NCI-H1417 treated with DMSO at 0.1 percent for 48 hours (cell line): ENCODE data around the gene PDIA3.
"Not testable (repeated sequence)": the region's sequence is repeated elsewhere in the genome, so short reads cannot be mapped to it uniquely, and the experiment has no call there.

Experiments used
- DNase-seq: peaks from one replicate; lab custom pipeline; 2025; lab: John Stamatoyannopoulos, UW

The PDIA3 gene

DNA sequence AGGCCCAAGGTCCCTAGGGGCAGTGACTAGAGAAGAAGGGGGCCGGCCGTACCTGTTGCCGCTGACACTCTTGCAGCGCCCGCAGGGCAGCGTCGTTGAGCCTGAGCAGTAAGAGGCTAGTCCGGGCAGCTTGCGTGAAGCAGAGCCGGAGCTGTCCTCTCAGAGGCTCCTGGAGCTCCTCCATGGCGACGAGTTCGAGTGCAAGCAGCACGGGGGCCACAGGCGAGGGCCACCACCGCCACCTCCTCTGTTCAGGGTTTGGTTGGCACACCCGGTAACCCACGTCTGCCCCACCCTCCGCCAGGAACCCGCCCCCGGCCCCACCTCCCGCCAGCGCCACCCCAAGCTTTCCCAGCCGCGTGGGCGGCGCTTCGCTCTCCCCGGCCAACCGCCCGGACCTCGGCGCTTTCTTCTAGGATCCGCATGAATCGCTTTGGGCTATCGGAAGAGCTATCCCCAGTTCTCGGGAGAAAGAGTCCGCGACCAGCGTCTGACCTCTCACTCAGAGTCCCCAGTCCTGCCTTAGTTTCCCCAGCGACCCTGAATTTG lies 30.6 kb downstream of the PDIA3 start, which contains the start of gene ELL3:
Gene ELL3 (minus strand): TSS at position 249 of the 549 bp plus-strand sequence. CDS start 65 bp downstream, at position 184.
- no peak for DNase-seq

- DNase-seq = no peak
These were observed 31.2 kb downstream of the PDIA3 start for GRCh38 chr15:43777267-43777914.

DNA sequence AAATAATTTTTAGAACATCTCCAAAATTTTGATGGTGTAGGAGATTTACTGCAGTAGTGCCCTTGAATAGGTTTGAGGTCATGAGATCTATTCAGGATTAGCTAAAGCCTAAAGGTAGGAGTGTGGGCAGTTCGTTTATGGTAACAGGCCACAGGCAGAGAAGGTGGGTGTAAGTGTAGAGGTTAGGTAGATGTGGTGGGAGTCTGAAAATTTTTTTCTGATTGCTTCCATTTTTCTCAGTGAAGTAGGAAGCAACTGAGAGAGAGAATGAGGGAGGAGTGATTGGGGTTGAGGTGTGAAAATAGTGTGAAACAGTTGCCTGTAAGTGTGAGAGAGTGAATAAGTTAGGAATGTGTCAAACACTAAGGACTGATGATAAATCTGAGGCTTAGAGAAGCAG lies 32.8 kb downstream of the PDIA3 start:
- no peak for DNase-seq

DNA sequence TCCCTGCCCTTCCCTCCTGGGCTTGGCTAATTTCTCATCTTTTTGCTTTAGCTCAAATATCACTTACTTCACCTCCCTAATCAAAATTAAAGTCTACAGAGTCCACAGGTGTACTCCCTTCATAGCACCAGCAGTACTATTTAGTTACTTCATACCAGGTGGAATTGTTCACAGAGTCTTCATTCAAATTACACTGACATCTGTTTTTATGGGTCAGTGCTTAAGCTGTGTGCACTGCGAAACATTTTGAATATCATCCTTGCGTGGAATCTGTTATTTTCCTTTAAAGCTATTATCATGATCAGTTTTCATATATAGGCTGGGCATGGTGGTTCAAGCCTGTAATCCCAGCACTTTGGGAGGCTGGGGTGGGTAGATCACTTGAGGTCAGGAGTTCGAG lies 43.2 kb downstream of the PDIA3 start:
- no peak for DNase-seq

GRCh38 chr15:43791993-43792760 lies 45.9 kb downstream of the PDIA3 start, which contains the start of gene SERF2:
SERF2 (plus strand) TSS chr15:43792320; CDS start chr15:43792377, 57 bp downstream.
- peak; percentile 68 for DNase-seq

DNA sequence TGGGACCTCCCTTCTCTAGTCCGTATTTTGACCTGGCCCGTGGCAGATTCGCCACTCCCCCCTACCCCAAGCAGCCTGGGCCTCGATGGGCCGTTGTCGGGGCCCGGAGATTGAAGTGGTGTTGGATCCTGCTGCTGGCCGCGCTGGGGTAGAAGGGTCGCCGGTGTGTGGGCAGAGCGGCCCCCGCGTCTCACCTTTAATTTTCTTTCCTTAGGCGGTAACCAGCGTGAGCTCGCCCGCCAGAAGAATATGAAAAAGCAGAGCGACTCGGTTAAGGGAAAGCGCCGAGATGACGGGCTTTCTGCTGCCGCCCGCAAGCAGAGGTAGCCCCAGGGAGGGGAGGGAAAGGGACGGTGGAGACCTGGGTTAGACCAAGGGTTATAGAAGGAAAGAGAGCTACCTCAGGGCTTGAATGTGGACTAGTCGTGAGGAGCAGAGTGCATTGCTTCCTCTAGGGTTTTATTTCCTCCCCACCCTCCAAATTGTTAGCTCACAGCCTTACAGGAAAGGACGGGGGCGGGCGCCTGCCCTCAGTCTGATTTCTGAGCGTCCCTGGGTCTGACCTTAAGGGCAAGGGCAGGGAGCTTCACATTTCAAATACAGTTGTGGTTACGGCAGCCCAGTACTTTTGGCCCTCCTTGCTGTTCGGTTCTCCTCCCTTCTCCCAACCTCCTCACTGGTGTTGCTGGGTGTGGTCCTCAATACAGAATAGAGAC lies 46.7 kb downstream of the PDIA3 start:
- no peak for DNase-seq

DNA sequence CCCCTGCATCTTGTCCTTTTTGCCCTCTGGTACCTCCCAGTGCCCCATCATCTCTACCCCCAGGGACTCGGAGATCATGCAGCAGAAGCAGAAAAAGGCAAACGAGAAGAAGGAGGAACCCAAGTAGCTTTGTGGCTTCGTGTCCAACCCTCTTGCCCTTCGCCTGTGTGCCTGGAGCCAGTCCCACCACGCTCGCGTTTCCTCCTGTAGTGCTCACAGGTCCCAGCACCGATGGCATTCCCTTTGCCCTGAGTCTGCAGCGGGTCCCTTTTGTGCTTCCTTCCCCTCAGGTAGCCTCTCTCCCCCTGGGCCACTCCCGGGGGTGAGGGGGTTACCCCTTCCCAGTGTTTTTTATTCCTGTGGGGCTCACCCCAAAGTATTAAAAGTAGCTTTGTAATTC lies 47.4 kb downstream of the PDIA3 start:
- no peak for DNase-seq

- no peak for DNase-seq
These were observed 48.2 kb downstream of the PDIA3 start for GRCh38 chr15:43794269-43795037.

GRCh38 chr15:43795197-43795596 lies 49.0 kb downstream of the PDIA3 start:
- no peak for DNase-seq

DNA sequence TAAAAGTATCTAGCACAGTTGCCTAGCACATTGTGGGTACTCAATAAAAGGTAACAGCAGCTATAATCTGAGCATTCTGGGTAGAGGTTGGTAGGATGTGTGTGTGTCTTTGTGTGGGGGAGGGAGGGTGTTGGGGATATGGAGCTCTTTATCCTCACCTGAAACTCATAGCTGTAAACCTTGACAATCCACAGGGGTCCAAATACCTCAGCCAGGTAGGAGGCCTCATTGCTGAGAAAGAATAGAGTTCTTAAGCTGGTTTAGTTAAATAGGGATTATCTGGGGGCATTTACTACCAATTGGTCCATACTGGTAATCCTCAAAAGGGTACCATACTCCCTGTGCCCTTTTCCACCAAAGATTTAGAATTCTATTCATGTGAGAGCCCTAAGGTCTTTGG lies 49.8 kb downstream of the PDIA3 start:
- no peak for DNase-seq

GRCh38 chr15:43796566-43796965 lies 50.3 kb downstream of the PDIA3 start:
- no peak for DNase-seq

DNA sequence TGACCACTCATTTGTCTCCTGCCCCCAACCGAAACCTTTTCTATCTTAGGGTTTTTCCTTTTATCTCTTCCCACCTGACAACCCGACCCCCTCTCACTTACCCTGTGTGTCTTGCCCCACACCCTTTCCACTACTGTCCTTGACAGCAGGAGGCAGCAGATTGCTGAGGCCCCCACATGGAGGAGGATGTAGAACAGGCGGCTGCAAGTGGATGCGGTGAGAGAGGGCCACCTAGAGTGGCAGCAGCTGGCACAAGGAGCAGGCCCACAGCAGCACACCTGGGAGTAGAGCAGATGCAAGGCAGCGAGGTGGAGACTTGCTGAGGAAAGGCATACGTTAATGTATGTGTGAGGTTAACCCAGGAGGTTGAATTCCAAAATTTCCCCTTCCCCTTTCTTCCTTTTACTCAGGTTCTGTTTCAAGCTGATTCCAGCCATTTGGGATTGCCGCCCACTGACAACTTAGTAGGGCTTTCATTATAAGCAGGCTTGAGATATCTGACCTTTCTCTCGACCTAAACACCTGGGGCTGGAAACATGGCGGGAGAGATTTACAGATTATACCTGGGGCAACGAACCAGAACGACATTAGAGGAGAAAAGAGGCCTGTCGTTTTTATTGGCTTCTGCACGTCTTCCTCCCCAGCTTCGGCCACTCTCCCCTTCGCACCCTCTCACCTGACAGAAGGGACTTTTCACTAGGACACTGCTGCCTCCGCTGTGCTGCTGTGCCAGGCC lies 53.1 kb downstream of the PDIA3 start:
- DNase-seq = peak; percentile 16

GRCh38 chr15:43799945-43800285 lies 53.7 kb downstream of the PDIA3 start, which contains the start of gene SERINC4:
SERINC4 (minus strand) TSS chr15:43800220; CDS start chr15:43799986, 234 bp downstream.
- no peak for DNase-seq

- no peak for DNase-seq
These were observed 54.3 kb downstream of the PDIA3 start, which contains the start of gene HYPK for GRCh38 chr15:43800286-43801141. HYPK (plus strand) TSS chr15:43800599; CDS start chr15:43800623, 24 bp downstream.

GRCh38 chr15:43802676-43803075 lies 56.4 kb downstream of the PDIA3 start:
- DNase-seq = not testable (repeated sequence)

DNA sequence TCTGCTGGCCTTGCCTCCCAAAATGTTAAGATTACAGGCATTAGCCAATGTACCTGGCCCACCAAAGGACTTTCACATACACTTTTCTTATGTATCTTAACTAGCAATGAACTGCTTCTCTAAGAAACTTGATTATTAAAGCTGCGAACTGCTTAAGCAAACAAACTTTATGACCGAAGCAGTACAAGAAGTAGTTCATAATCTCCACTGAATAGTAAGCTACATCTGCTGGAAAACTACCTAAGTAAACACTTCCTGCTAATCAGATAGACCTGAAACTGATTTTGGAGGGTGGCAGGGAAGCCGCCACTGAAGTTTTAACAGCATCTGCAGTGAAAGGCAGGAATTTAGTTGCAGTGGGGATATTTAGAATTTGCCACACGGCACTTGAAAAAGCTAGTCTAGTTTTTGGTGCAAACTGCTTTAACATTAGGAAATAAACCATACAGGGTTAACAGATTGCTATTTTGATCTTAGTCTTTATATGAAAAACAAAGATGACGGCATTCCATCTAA lies 62.3 kb downstream of the PDIA3 start:
- no peak for DNase-seq

- no peak for DNase-seq
These were observed 62.9 kb downstream of the PDIA3 start for GRCh38 chr15:43808960-43809678.

- DNase-seq = not testable (repeated sequence)
These were observed 68.8 kb downstream of the PDIA3 start for GRCh38 chr15:43815064-43815463.

- DNase-seq = no peak
These were observed 75.3 kb downstream of the PDIA3 start for GRCh38 chr15:43821505-43821904.
